ENCODE data around the gene NPR1. TPM values are rescaled to one million over a fixed set of nuclear protein-coding genes. Genes with fewer than 3 reads are reported as not detected.
A peak's percentile ranks its signal among the peaks of the same experiment; 100 is the strongest.

NPR1 gene
- total RNA-seq (not detected), total RNA-seq (0 to 1.7 (median 0.06) reads per million in 172 experiments)
- 0.01 TPM for polyA plus RNA-seq (2013, experiment 1 of 2)
- polyA plus RNA-seq (2013, experiment 2 of 2), result 0.33 TPM

- Histone ChIP-seq H3K4me1 (ENCODE audit: insufficient read depth, low read length) (peaks cover 25% of the 10 kb centered on the region), H3K9me3 (ENCODE audit: control insufficient read depth in 1 of 2, insufficient read depth in 1 of 2, low read length in 2 of 2) (no peaks in the 10 kb centered on the region), H3K27ac (ENCODE audit: low read depth in 1 of 2, low read length in 2 of 2) (no peak within 1 kb of the TSS), H3K36me3 (ENCODE audit: insufficient read depth, low read length) (no peaks in the 10 kb centered on the region), H3K4me3 (ENCODE audit: low read length) (peak within 1 kb of the TSS; percentile 44), H3K27me3 (ENCODE audit: control insufficient read depth in 1 of 2, insufficient read depth in 2 of 2, low read length in 2 of 2) (peaks cover 30 to 35% of the 10 kb centered on the region in 2 experiments)
- POLR2A ChIA-PET, result interaction anchor here (1.4 to 2.7 kb wide), 2 partner anchors 45 to 49 kb away, joined by 4 to 12 read pairs; partner anchors contain the start of genes CHTOP and INTS3
- ATAC-seq (ENCODE audit: poor library complexity) (peak; percentile 51), DNase-seq (peak in 7 of 14 experiments; percentile 6 to 58 (median 17))
- TF ChIP-seq CTCF (IDR thresholded peaks at IDR 0.05), result no peak
- Mint-ChIP-seq H3K9me3 (no peaks in the 10 kb centered on the region), H3K36me3 (ENCODE audit: low read depth) (no peaks in the 10 kb centered on the region), H3K27me3 (peaks cover 62% of the 10 kb centered on the region), H3K4me1 (ENCODE audit: low read depth) (peaks cover 20% of the 10 kb centered on the region), H3K27ac (no peak within 1 kb of the TSS), H3K4me3 (peak within 1 kb of the TSS; percentile 92)
- CTCF ChIA-PET, result interaction anchor here (1.0 to 1.4 kb wide), 3 partner anchors 19 to 146 kb away, joined by 3 to 12 read pairs (median 3); no protein-coding TSS in a partner anchor
- intact Hi-C loops (cut with DNase I, micrococcal nuclease), result loop anchor here in 1 of 2 experiments (1.0 to 10.0 kb wide), 3 partner anchors 74 to 306 kb away; partner anchors contain the start of gene GATAD2B
Measured at GRCh38 chr1:153678519-153679336, at the start of gene NPR1. Gene NPR1, plus strand, starts transcription at chr1:153678688. Its CDS starts 421 bp downstream, at chr1:153679109.

GRCh38 chr1:153629343-153629665, 49.2 kb upstream of the NPR1 start:
- intact Hi-C loops (cut with DNase I, micrococcal nuclease), result no loop called here
- DNase-seq, result no peak
- ChIA-PET CTCF (no interaction called here), POLR2A (no interaction called here)
- H3K9me3 Mint-ChIP-seq, result no peaks in the 10 kb centered on the region
- peaks cover 7% of the 10 kb centered on the region for H3K36me3 Mint-ChIP-seq (ENCODE audit: low read depth)
- Histone ChIP-seq H3K4me3 (ENCODE audit: low read length) (no peak overlapping the region), H3K27ac (ENCODE audit: low read depth in 1 of 2, low read length in 2 of 2) (no peak overlapping the region), H3K9me3 (ENCODE audit: control insufficient read depth in 1 of 2, insufficient read depth in 1 of 2, low read length in 2 of 2) (no peaks in the 10 kb centered on the region), H3K36me3 (ENCODE audit: insufficient read depth, low read length) (no peaks in the 10 kb centered on the region), H3K4me1 (ENCODE audit: insufficient read depth, low read length) (peaks cover 13% of the 10 kb centered on the region), H3K27me3 (ENCODE audit: control insufficient read depth in 1 of 2, insufficient read depth in 2 of 2, low read length in 2 of 2) (no peaks in the 10 kb centered on the region)
- no peak overlapping the region for H3K27ac Mint-ChIP-seq
- H3K27me3 Mint-ChIP-seq, result no peaks in the 10 kb centered on the region
- no peak for TF ChIP-seq CTCF (IDR thresholded peaks at IDR 0.05)
- H3K4me3 Mint-ChIP-seq, result no peak overlapping the region
- H3K4me1 Mint-ChIP-seq (ENCODE audit: low read depth), result peaks cover 13% of the 10 kb centered on the region
- no peak for ATAC-seq (ENCODE audit: poor library complexity)

- H3K27me3 Mint-ChIP-seq, result no peaks in the 10 kb centered on the region
- H3K4me3 Mint-ChIP-seq, result no peak overlapping the region
- H3K36me3 ChIP-seq (ENCODE audit: insufficient read depth, low read length), result no peaks in the 10 kb centered on the region
- H3K27ac ChIP-seq (ENCODE audit: low read depth in 1 of 2, low read length in 2 of 2), result no peak overlapping the region
- peaks cover 12% of the 10 kb centered on the region for H3K36me3 Mint-ChIP-seq (ENCODE audit: low read depth)
- no peaks in the 10 kb centered on the region for H3K9me3 ChIP-seq (ENCODE audit: control insufficient read depth in 1 of 2, insufficient read depth in 1 of 2, low read length in 2 of 2)
- no peaks in the 10 kb centered on the region for H3K27me3 ChIP-seq (ENCODE audit: control insufficient read depth in 1 of 2, insufficient read depth in 2 of 2, low read length in 2 of 2)
- H3K4me1 ChIP-seq (ENCODE audit: insufficient read depth, low read length), result peaks cover 14% of the 10 kb centered on the region
- intact Hi-C loops (cut with DNase I, micrococcal nuclease), result loop anchor here in 1 of 2 experiments (5.0 kb wide), 1 partner anchor 83 kb away; the partner anchor contains the start of genes S100A3 and S100A4
- no peaks in the 10 kb centered on the region for H3K9me3 Mint-ChIP-seq
- DNase-seq, result no peak
- POLR2A ChIA-PET, result no interaction called here
- CTCF ChIA-PET, result no interaction called here
- no peak for TF ChIP-seq CTCF (IDR thresholded peaks at IDR 0.05)
- ATAC-seq (ENCODE audit: poor library complexity), result no peak
- H3K4me1 Mint-ChIP-seq (ENCODE audit: low read depth), result peaks cover 16% of the 10 kb centered on the region
- H3K4me3 ChIP-seq (ENCODE audit: low read length), result no peak overlapping the region
- no peak overlapping the region for H3K27ac Mint-ChIP-seq
Measured at GRCh38 chr1:153629971-153630370, 48.5 kb upstream of the NPR1 start.

All from CD4-positive, alpha-beta T cell (primary cell).